ENCODE data around the gene SNAP25. TPM values are rescaled to one million over a fixed set of nuclear protein-coding genes. Genes with fewer than 3 reads are reported as not detected.

SNAP25 gene
- total and polyA plus RNA-seq, 9 of the 15 experiments (the other 6 are each of a cell fraction or from before 2014, with no cell fraction given), result 0.07 TPM; not detected in 8

GRCh38 chr20:10228330-10228729 lies 9.7 kb downstream of the SNAP25 start:
- intact Hi-C loops (cut with micrococcal nuclease), result loop anchor here (5.0 kb wide), 1 partner anchor 611 kb away; no protein-coding TSS in a partner anchor
- no peaks in the 10 kb centered on the region for H3K27me3 ChIP-seq (ENCODE audit: control insufficient read depth in 2 of 2, insufficient read depth in 2 of 2, low read length in 2 of 2)
- ChIA-PET POLR2A (no interaction called here), CTCF (ENCODE audit: low intra/inter-chr PET ratio) (no interaction called here)
- H3K9me1 ChIP-seq (ENCODE audit: control insufficient read depth, insufficient read depth, low read length), result no peaks in the 10 kb centered on the region
- DNase-seq (ENCODE audit: extremely low read depth in 1 of 4, low spot score in 3 of 4), result no peak
- in situ Hi-C loops (cut with MboI), result no loop called here
- no peak overlapping the region for H2AFZ ChIP-seq (ENCODE audit: low read depth, low read length)
- no peak overlapping the region for H3K27ac ChIP-seq (ENCODE audit: extremely low read depth, low read depth, low read length)
- no peak overlapping the region for H3K4me3 ChIP-seq
- WGBS (ENCODE audit: insufficient coverage, low coverage, missing lambda C conversion rate), result 0% methylated on average over 2 of the region's 2 CpGs
- no TSS peak for BruUV-seq (replicated peaks)
- no peaks in the 10 kb centered on the region for H3K36me3 ChIP-seq (ENCODE audit: control insufficient read depth, insufficient read depth, low read length)
- no peak for ATAC-seq
- no peaks in the 10 kb centered on the region for H3K9me3 ChIP-seq (replicated peaks; ENCODE audit: control insufficient read depth, insufficient read depth, low read depth, low read length)
- H3K4me1 ChIP-seq (replicated peaks in 1 of 2; ENCODE audit: control insufficient read depth in 2 of 2, insufficient read depth in 2 of 2, low read length in 2 of 2), result no peaks in the 10 kb centered on the region
- no peaks in the 10 kb centered on the region for H4K20me1 ChIP-seq (replicated peaks; ENCODE audit: control insufficient read depth, insufficient read depth, low read length)
- FAIRE-seq, result no peak
- H3K79me2 ChIP-seq (ENCODE audit: control insufficient read depth, insufficient read depth, low read length), result no peaks in the 10 kb centered on the region
- H3K9ac ChIP-seq (ENCODE audit: insufficient read depth in 1 of 2, low read depth in 2 of 2, low read length in 2 of 2), result no peak overlapping the region
- TF ChIP-seq ETV5 (CRISPR knock-in tag; IDR thresholded peaks at IDR 0.05; ENCODE audit: low read depth), result no peak
- TF ChIP-seq NFIC (IDR thresholded peaks at IDR 0.05), result peak; percentile 18; the same call in 1 of the 2 replicates
- H3K4me2 ChIP-seq (ENCODE audit: insufficient read depth, low read length), result no peak overlapping the region

GRCh38 chr20:10231290-10231689 lies 12.7 kb downstream of the SNAP25 start:
- Histone ChIP-seq H3K27me3 (ENCODE audit: control insufficient read depth in 2 of 2, insufficient read depth in 2 of 2, low read length in 2 of 2) (no peaks in the 10 kb centered on the region), H3K27ac (ENCODE audit: extremely low read depth, low read depth, low read length) (no peak overlapping the region), H3K79me2 (ENCODE audit: control insufficient read depth, insufficient read depth, low read length) (no peaks in the 10 kb centered on the region), H3K4me1 (replicated peaks in 1 of 2; ENCODE audit: control insufficient read depth in 2 of 2, insufficient read depth in 2 of 2, low read length in 2 of 2) (no peaks in the 10 kb centered on the region), H3K4me2 (ENCODE audit: insufficient read depth, low read length) (no peak overlapping the region), H3K9me1 (ENCODE audit: control insufficient read depth, insufficient read depth, low read length) (no peaks in the 10 kb centered on the region), H3K9ac (ENCODE audit: insufficient read depth in 1 of 2, low read depth in 2 of 2, low read length in 2 of 2) (no peak overlapping the region), H3K9me3 (replicated peaks; ENCODE audit: control insufficient read depth, insufficient read depth, low read depth, low read length) (no peaks in the 10 kb centered on the region), H2AFZ (ENCODE audit: low read depth, low read length) (no peak overlapping the region), H3K4me3 (no peak overlapping the region), H3K36me3 (ENCODE audit: control insufficient read depth, insufficient read depth, low read length) (no peaks in the 10 kb centered on the region), H4K20me1 (replicated peaks; ENCODE audit: control insufficient read depth, insufficient read depth, low read length) (no peaks in the 10 kb centered on the region)
- DNase-seq (ENCODE audit: extremely low read depth in 1 of 4, low spot score in 3 of 4) (no peak), ATAC-seq (no peak), FAIRE-seq (no peak)
- POLR2A ChIA-PET, result no interaction called here
- TF ChIP-seq ZNF184 (CRISPR knock-in tag; IDR thresholded peaks at IDR 0.05), result no peak
- intact Hi-C loops (cut with micrococcal nuclease) (no loop called here), in situ Hi-C loops (cut with MboI) (no loop called here)
- BruUV-seq (replicated peaks), result no TSS peak
- CTCF ChIA-PET (ENCODE audit: low intra/inter-chr PET ratio), result no interaction called here
